H1 (cell line): Measurements from ENCODE around the gene FHL1. TPM values are rescaled to one million over a fixed set of nuclear protein-coding genes. Genes with fewer than 3 reads are reported as not detected.
A peak's percentile ranks its signal among the peaks of the same experiment; 100 is the strongest.

Experiments used
- CTCF ChIA-PET: fragments of 300-600 bp; sonication (Branson Sonifier 250); formaldehyde crosslinking; loops from one replicate; lab custom pipeline; 2021; ENCODE audit not compliant: partially characterized antibody; lab: Charles Lee
- POLR2A ChIA-PET: fragments of 300-600 bp; sonication (Branson Sonifier 250); formaldehyde crosslinking; loops from one replicate; lab custom pipeline; 2021; ENCODE audit warnings: inconsistent platforms; ENCODE audit not compliant: partially characterized antibody; lab: Charles Lee
- DNase-seq, 2 experiments: peaks; one replicate each; pipeline versions ENCODE4 v3.0.0 to v3.0.0-alpha.2; 2010 to 2022; ENCODE audit warnings: low spot score in 2 of 2, low read depth in 1 of 2, mixed read lengths in 1 of 2
- FAIRE-seq: peaks from 2 replicates; lab custom pipeline; 2011; peaks lifted over from hg19 to GRCh38; lab: Jason Lieb, UNC
- H2AFZ ChIP-seq: 2 replicates; pipeline ENCODE4 v1.8.1; 2012; ENCODE audit warnings: low read length, inconsistent platforms
- H2AK5ac ChIP-seq: 2 replicates; pipeline ENCODE4 v1.6.1; 2013; ENCODE audit warnings: low read depth, low read length
- H2BK120ac ChIP-seq: replicated peaks from 2 replicates; pipeline ENCODE3; 2013; ENCODE audit warnings: low read depth, low read length, inconsistent platforms
- H2BK12ac ChIP-seq: 2 replicates; pipeline ENCODE4 v1.6.1; 2013; ENCODE audit warnings: low read depth, low read length
- H2BK15ac ChIP-seq: 2 replicates; pipeline ENCODE4 v1.6.1; 2013; ENCODE audit warnings: low read length
- H2BK20ac ChIP-seq: 2 replicates; pipeline ENCODE4 v1.6.1; 2013; ENCODE audit warnings: low read length
- H2BK5ac ChIP-seq: 2 replicates; pipeline ENCODE4 v1.6.1; 2013; ENCODE audit warnings: low read depth, low read length
- H3K14ac ChIP-seq: 2 replicates; pipeline ENCODE4 v1.6.1; 2013; ENCODE audit warnings: inconsistent platforms; ENCODE audit not compliant: insufficient read length
- H3K18ac ChIP-seq: 2 replicates; pipeline ENCODE4 v1.6.1; 2013; ENCODE audit warnings: low read length; ENCODE audit errors: extremely low read depth
- H3K23ac ChIP-seq: 2 replicates; pipeline ENCODE4 v1.6.1; 2013; ENCODE audit warnings: inconsistent platforms; ENCODE audit not compliant: insufficient read length
- H3K23me2 ChIP-seq: 2 replicates; pipeline ENCODE4 v1.6.1; 2013; ENCODE audit warnings: low read depth, low read length
- H3K27ac ChIP-seq: 2 replicates; pipeline ENCODE4 v1.6.1; 2011; ENCODE audit warnings: low read depth, low read length, inconsistent platforms
- H3K27me3 ChIP-seq, 4 experiments: replicated peaks in 1 of 4; 1 replicate in 1 of 4; 2 replicates in 3 of 4; pipeline versions ENCODE4 v1.6.1 to v1.8.1; 2011 to 2013; ENCODE audit warnings: low read length in 3 of 4, mild to moderate bottlenecking in 3 of 4, inconsistent platforms in 2 of 4, mixed read lengths in 2 of 4, moderate library complexity in 1 of 4; ENCODE audit not compliant: control insufficient read depth in 3 of 4, insufficient read depth in 3 of 4; ENCODE audit errors: extremely low read depth in 1 of 4
- H3K36me3 ChIP-seq, 4 experiments: 2 replicates each; pipeline versions ENCODE4 v1.6.1 to v1.8.1; 2011 to 2013; ENCODE audit warnings: mild to moderate bottlenecking in 4 of 4, low read length in 3 of 4, moderate library complexity in 2 of 4, control low read depth in 1 of 4, inconsistent platforms in 1 of 4; ENCODE audit not compliant: insufficient read depth in 4 of 4, control insufficient read depth in 2 of 4
- H3K4ac ChIP-seq: replicated peaks from 2 replicates; pipeline ENCODE3; 2013; ENCODE audit warnings: low read length, low read depth, mixed read lengths, inconsistent platforms; ENCODE audit not compliant: insufficient read length
- H3K4me1 ChIP-seq, 4 experiments: replicated peaks in 1 of 4; 1 replicate in 1 of 4; 2 replicates in 3 of 4; pipeline versions ENCODE4 v1.6.1 to v1.8.1; 2011 to 2013; ENCODE audit warnings: low read length in 3 of 4, inconsistent platforms in 2 of 4, mixed read lengths in 1 of 4; ENCODE audit not compliant: insufficient read depth in 4 of 4, control insufficient read depth in 3 of 4
- H3K4me2 ChIP-seq, 2 experiments: 2 replicates each; pipeline versions ENCODE4 v1.6.1 to v1.8.1; 2011 to 2013; ENCODE audit warnings: low read depth in 2 of 2, low read length in 2 of 2, control low read depth in 1 of 2, inconsistent platforms in 1 of 2, mild to moderate bottlenecking in 1 of 2; ENCODE audit not compliant: insufficient read depth in 1 of 2
- H3K4me3 ChIP-seq, 4 experiments: fragments of 200-600, 300-600 bp in 1 of 4; sonication (generic), shearing (Covaris generic), sonication (Bioruptor Twin) in 1 of 4; 2 replicates each; pipeline versions ENCODE4 v1.5.1 to v1.8.1; 2011 to 2016; ENCODE audit warnings: low read length in 4 of 4, low read depth in 3 of 4, control low read depth in 2 of 4, inconsistent platforms in 2 of 4, mild to moderate bottlenecking in 2 of 4, mixed read lengths in 1 of 4, moderate library complexity in 1 of 4; ENCODE audit not compliant: insufficient read depth in 2 of 4; ENCODE audit errors: extremely low read depth in 1 of 4
- H3K56ac ChIP-seq: replicated peaks from 2 replicates; pipeline ENCODE3; 2013; ENCODE audit warnings: low read depth, mild to moderate bottlenecking, mixed read lengths, low read length, inconsistent platforms; ENCODE audit not compliant: insufficient read length
- H3K79me1 ChIP-seq: 2 replicates; pipeline ENCODE4 v1.6.1; 2013; ENCODE audit warnings: low read depth, low read length, control low read depth
- H3K79me2 ChIP-seq, 2 experiments: 2 replicates each; pipeline versions ENCODE4 v1.6.1 to v1.8.1; 2012 to 2013; ENCODE audit warnings: low read length in 2 of 2, mild to moderate bottlenecking in 2 of 2, inconsistent platforms in 1 of 2; ENCODE audit not compliant: insufficient read depth in 2 of 2, control insufficient read depth in 1 of 2
- H3K9ac ChIP-seq, 4 experiments: replicated peaks in 1 of 4; 1 replicate in 1 of 4; 2 replicates in 3 of 4; pipeline versions ENCODE4 v1.6.1 to v1.8.1; 2011 to 2013; ENCODE audit warnings: low read depth in 3 of 4, low read length in 3 of 4, control low read depth in 2 of 4, mild to moderate bottlenecking in 2 of 4, moderate library complexity in 2 of 4, inconsistent platforms in 1 of 4; ENCODE audit errors: extremely low read depth in 1 of 4
- H3K9me3 ChIP-seq, 2 experiments: 2 replicates each; pipeline versions ENCODE4 v1.6.1 to v1.8.1; 2012 to 2013; ENCODE audit warnings: mild to moderate bottlenecking in 2 of 2, moderate library complexity in 2 of 2, control low read depth in 1 of 2, inconsistent platforms in 1 of 2, low read depth in 1 of 2, low read length in 1 of 2, mixed read lengths in 1 of 2; ENCODE audit not compliant: insufficient read depth in 2 of 2
- H4K20me1 ChIP-seq, 2 experiments: replicated peaks in 1 of 2; 2 replicates each; pipeline versions ENCODE3 to v1.8.1; 2011 to 2013; ENCODE audit warnings: inconsistent platforms in 2 of 2, low read length in 2 of 2, mild to moderate bottlenecking in 1 of 2; ENCODE audit not compliant: insufficient read depth in 2 of 2, control insufficient read depth in 1 of 2
- H4K5ac ChIP-seq: 2 replicates; pipeline ENCODE4 v1.6.1; 2013; ENCODE audit warnings: low read length, low read depth, mixed read lengths, inconsistent platforms; ENCODE audit not compliant: insufficient read length
- H4K8ac ChIP-seq: 2 replicates; pipeline ENCODE4 v1.8.0; 2013; ENCODE audit warnings: mild to moderate bottlenecking, moderate library complexity, low read length, inconsistent platforms; ENCODE audit not compliant: insufficient read depth; ENCODE audit errors: extremely low read depth
- H4K91ac ChIP-seq: replicated peaks from 2 replicates; pipeline ENCODE3; 2013; ENCODE audit warnings: low read length, mixed read lengths, inconsistent platforms; ENCODE audit not compliant: insufficient read length
- CHD2 ChIP-seq: IDR thresholded peaks from 2 replicates; pipeline ENCODE4 v1.6.1; 2012; ENCODE audit warnings: low read length, improper control_type of control experiment
- WGBS, 2 experiments: shearing (Covaris generic) in 1 of 2; methylation state at CpG; one replicate each; pipeline versions ENCODE4 v1.1.6 to v1.1.7; 2013 to 2015; ENCODE audit warnings: low lambda C conversion rate in 2 of 2, mixed read lengths in 2 of 2, inconsistent platforms in 1 of 2, low coverage in 1 of 2, missing lambda C conversion rate in 1 of 2; ENCODE audit not compliant: insufficient replicate concordance in 2 of 2, insufficient coverage in 1 of 2, insufficient read length in 1 of 2; ENCODE audit errors: extremely low coverage in 1 of 2, missing lambda C conversion rate in 1 of 2; 5-methylcytosine and 5-hydroxymethylcytosine counted together
- polyA plus RNA-seq, 7 experiments: library from polyadenylated mRNA; depleted of rRNA in 3 of 7; stranded (reverse) in 5 of 7; unstranded in 2 of 7; fragments of >200 nt in 5 of 7; fragments of 200-250 nt in 2 of 7; gene quantifications; 1 replicate in 5 of 7; 2 replicates in 1 of 7; 4 replicates in 1 of 7; pipeline versions ENCODE4 v1.2.1 to v1.2.3, GENCODE V29; 2011 to 2013; ENCODE audit warnings: missing spikeins in 2 of 7, mixed read lengths in 2 of 7
- total RNA-seq: library from RNA; stranded (reverse); fragmentation: NEBNext Ultra II Directional; extraction: Animal tissue kit (Norgen Biotek cat#: 25700); gene quantifications from 2 replicates; pipeline ENCODE4 v1.2.1, GENCODE V29; 2021

Gene FHL1
- total and polyA plus RNA-seq, 2 of the 8 experiments (the other 6 are each of a cell fraction or from before 2014, with no cell fraction given): 45.0 to 56.5 TPM

DNA sequence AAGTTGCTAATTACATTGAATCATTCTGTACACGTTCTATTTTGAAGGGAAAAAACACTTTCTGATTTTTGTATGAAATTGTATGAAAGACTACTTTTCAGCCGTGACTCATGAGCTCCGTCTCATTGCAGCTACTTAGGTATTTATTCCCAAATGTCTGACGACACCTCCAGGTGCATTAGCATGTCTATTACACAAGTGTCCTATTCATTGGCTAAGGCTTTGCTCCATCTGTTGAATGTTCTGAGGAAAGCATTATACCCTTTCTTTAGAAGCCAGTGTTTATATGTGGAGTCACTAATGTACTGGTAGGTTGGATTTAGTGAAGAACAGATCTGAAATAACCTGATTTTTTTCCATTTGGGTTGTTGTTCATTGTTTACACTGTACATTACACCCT is 52.0 kb downstream of the FHL1 start:
- Histone ChIP-seq H3K9ac (no peak overlapping the region), H3K79me1 (no peaks in the 10 kb centered on the region), H3K18ac (no peak overlapping the region), H3K27ac (no peak overlapping the region), H4K5ac (no peak overlapping the region), H2BK120ac (no peak overlapping the region), H3K4me2 (0 out of 4 replicates have a peak overlapping the region, but pooled peaks of 1 of the 2 experiments have one; percentile 7), H2AK5ac (no peak overlapping the region), H3K23me2 (no peaks in the 10 kb centered on the region), H3K27me3 (no peaks in the 10 kb centered on the region), H3K56ac (no peak overlapping the region), H3K14ac (no peak overlapping the region), H4K91ac (no peak overlapping the region), H3K9me3 (no peaks in the 10 kb centered on the region), H2AFZ (no peak overlapping the region), H3K79me2 (no peaks in the 10 kb centered on the region), H3K36me3 (no peaks in the 10 kb centered on the region), H3K4ac (no peak overlapping the region), H3K4me3 (no peak overlapping the region), H2BK20ac (no peak overlapping the region), H3K23ac (no peak overlapping the region), H4K20me1 (no peaks in the 10 kb centered on the region), H2BK12ac (no peak overlapping the region), H2BK15ac (no peak overlapping the region), H3K4me1 (peaks cover 0 to 2% (median 0%) of the 10 kb centered on the region in 4 experiments; a peak in 1 of 7 replicates), H2BK5ac (no peak overlapping the region), H4K8ac (no peak overlapping the region)
- DNase-seq: no peak
- ChIA-PET POLR2A (no interaction called here), CTCF (interaction anchor here (0.5 to 1.9 kb wide), 4 partner anchors 9 to 433 kb away, joined by 3 to 4 read pairs (median 4); no protein-coding TSS in a partner anchor)
- WGBS, 2 experiments: 54% methylated on average over 4 of the region's 4 CpGs; no CpG with 5 or more reads in 1 of the 2 experiments
- peak; percentile 19 for FAIRE-seq
- no peak for TF ChIP-seq CHD2
